HUES48 (cell line): ENCODE data around the gene KIAA1217.

Experiments used
- H3K27ac ChIP-seq: one replicate; pipeline ENCODE4 v1.7.0; 2013; ENCODE audit warnings: low read depth, low read length, inconsistent platforms
- H3K27me3 ChIP-seq: 2 replicates; pipeline ENCODE4 v1.6.1; 2013; ENCODE audit warnings: mild to moderate bottlenecking, low read length; ENCODE audit not compliant: control insufficient read depth, insufficient read depth
- H3K36me3 ChIP-seq: 2 replicates; pipeline ENCODE4 v1.6.1; 2013; ENCODE audit warnings: low read length; ENCODE audit not compliant: control insufficient read depth, insufficient read depth
- H3K4me1 ChIP-seq: 2 replicates; pipeline ENCODE4 v1.6.1; 2013; ENCODE audit warnings: mild to moderate bottlenecking, low read length; ENCODE audit not compliant: control insufficient read depth, insufficient read depth
- H3K4me3 ChIP-seq: 2 replicates; pipeline ENCODE4 v1.5.1; 2013; ENCODE audit warnings: mild to moderate bottlenecking, low read depth, low read length
- H3K9ac ChIP-seq: 2 replicates; pipeline ENCODE4 v1.6.1; 2013; ENCODE audit warnings: mild to moderate bottlenecking, low read depth, low read length, moderate library complexity
- H3K9me3 ChIP-seq: 2 replicates; pipeline ENCODE4 v1.6.1; 2013; ENCODE audit warnings: low read length; ENCODE audit not compliant: control insufficient read depth, insufficient read depth

Gene KIAA1217

DNA sequence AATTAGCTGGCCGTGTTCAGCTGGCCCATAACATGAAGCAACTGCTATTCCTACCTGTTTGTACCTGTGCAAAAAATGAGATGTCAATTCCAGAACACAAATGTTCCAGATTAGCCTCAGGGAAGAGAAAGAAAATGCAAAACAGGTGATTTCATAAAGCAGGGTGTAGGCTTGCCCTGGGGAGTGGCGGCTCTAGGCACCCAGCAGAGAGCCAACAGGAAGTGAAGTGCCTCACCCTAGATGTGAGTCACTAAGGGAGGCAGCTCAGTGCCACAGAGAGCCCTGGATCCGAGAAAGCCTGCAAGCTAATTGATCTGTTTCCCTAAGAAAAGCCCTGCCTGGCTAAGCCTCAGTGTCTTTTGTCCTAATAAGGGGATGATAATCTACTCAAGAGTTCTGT lies 274.8 kb downstream of the KIAA1217 start:
- peak overlapping the region; percentile 70 for H3K27ac ChIP-seq

DNA sequence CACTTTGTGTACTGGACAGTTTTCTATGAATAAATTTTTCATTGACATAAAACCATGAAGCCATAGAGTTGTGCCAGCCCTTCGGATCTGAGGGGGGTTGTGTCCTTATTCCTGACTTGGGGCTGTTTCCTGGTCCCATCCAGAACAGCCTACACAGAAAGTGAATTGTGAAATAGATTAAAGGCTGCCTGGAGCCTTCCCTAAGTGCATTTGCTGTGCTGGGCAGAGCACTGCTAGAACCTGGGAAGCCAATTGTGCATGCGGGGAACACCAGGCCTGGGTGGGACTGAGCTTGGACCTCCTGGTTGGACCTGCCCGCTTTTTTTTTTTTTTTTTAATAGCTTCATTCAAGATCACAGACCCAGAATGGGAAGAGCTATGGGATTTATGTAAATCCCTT lies 275.8 kb downstream of the KIAA1217 start:
- Histone ChIP-seq H3K27me3 (no peaks in the 10 kb centered on the region), H3K4me1 (peaks cover 16% of the 10 kb centered on the region), H3K36me3 (no peaks in the 10 kb centered on the region), H3K9me3 (no peaks in the 10 kb centered on the region), H3K9ac (no peak overlapping the region), H3K4me3 (no peak overlapping the region), H3K27ac (no peak overlapping the region)

More for the DNA sequence above, 274.8 kb downstream of the KIAA1217 start:
- Histone ChIP-seq H3K4me1 (peaks cover 16% of the 10 kb centered on the region), H3K4me3 (no peak overlapping the region), H3K27me3 (no peaks in the 10 kb centered on the region), H3K9ac (peak overlapping the region; percentile 44; the same call in 1 of the 2 replicates), H3K36me3 (no peaks in the 10 kb centered on the region), H3K9me3 (no peaks in the 10 kb centered on the region)

DNA sequence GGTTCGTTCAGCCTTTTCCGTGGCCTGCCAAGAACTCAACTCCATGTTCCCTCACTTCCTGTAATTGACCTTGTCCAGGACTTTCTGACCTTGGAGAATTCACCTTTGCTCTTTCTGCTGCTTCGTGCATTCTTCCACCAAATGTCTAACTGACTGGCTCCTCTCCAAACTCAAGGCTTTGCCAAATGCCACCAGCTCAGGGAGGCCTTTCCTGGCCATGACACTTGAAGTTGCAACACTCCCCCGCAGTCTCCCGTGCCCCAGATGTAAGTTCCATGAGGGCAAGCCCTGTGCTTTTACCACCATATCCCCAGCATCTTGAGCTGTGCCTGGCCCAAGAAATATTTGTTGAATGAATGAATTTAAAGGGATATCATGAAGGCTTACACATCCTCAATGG lies 276.4 kb downstream of the KIAA1217 start:
- H3K36me3 ChIP-seq: no peaks in the 10 kb centered on the region
- H3K4me3 ChIP-seq: no peak overlapping the region
- no peaks in the 10 kb centered on the region for H3K9me3 ChIP-seq
- H3K4me1 ChIP-seq: peaks cover 16% of the 10 kb centered on the region
- H3K9ac ChIP-seq: no peak overlapping the region
- H3K27me3 ChIP-seq: no peaks in the 10 kb centered on the region
- H3K27ac ChIP-seq: no peak overlapping the region

DNA sequence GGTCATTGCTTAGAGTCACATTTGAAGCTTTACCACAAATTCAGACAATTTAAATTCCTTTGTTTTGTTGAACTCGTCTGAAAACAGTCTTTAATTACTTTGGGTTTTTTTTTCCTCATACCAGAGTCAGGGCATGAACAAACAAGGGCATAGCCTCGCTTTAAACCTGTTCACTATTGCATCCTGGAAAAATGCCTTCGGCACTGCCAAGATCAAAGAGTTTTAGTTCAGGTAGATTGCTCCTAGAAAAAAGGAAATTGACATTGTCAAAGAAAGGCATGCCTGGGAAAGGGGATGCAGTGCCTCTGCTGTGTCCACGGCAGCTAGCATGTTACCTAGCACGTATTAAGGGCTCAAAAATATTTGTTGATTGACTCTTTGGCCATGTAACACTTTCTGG lies 279.7 kb downstream of the KIAA1217 start:
- Histone ChIP-seq H3K4me3 (no peak overlapping the region), H3K27ac (no peak overlapping the region), H3K9ac (no peak overlapping the region), H3K27me3 (no peaks in the 10 kb centered on the region), H3K36me3 (no peaks in the 10 kb centered on the region), H3K9me3 (no peaks in the 10 kb centered on the region), H3K4me1 (peaks cover 10% of the 10 kb centered on the region)

GRCh38 chr10:24493165-24493564 lies 284.2 kb downstream of the KIAA1217 start:
- no peak overlapping the region for H3K27ac ChIP-seq

GRCh38 chr10:24494236-24494635 lies 285.3 kb downstream of the KIAA1217 start:
- Histone ChIP-seq H3K27ac (peak overlapping the region; percentile 10), H3K4me3 (no peak overlapping the region), H3K4me1 (peaks cover 17% of the 10 kb centered on the region), H3K9ac (no peak overlapping the region), H3K9me3 (no peaks in the 10 kb centered on the region), H3K36me3 (no peaks in the 10 kb centered on the region), H3K27me3 (no peaks in the 10 kb centered on the region)

More at GRCh38 chr10:24493165-24493564, 284.2 kb downstream of the KIAA1217 start:
- Histone ChIP-seq H3K4me3 (no peak overlapping the region), H3K27me3 (no peaks in the 10 kb centered on the region), H3K36me3 (no peaks in the 10 kb centered on the region), H3K9ac (no peak overlapping the region), H3K9me3 (no peaks in the 10 kb centered on the region), H3K4me1 (peaks cover 22% of the 10 kb centered on the region)

- Histone ChIP-seq H3K36me3 (no peaks in the 10 kb centered on the region), H3K9me3 (no peaks in the 10 kb centered on the region), H3K27ac (no peak overlapping the region), H3K9ac (no peak overlapping the region), H3K4me1 (peaks cover 17% of the 10 kb centered on the region), H3K27me3 (no peaks in the 10 kb centered on the region), H3K4me3 (no peak overlapping the region)
Measured at GRCh38 chr10:24494777-24495176, 285.8 kb downstream of the KIAA1217 start.

GRCh38 chr10:24495666-24496460 lies 286.9 kb downstream of the KIAA1217 start:
- Histone ChIP-seq H3K9me3 (no peaks in the 10 kb centered on the region), H3K27ac (no peak overlapping the region)

DNA sequence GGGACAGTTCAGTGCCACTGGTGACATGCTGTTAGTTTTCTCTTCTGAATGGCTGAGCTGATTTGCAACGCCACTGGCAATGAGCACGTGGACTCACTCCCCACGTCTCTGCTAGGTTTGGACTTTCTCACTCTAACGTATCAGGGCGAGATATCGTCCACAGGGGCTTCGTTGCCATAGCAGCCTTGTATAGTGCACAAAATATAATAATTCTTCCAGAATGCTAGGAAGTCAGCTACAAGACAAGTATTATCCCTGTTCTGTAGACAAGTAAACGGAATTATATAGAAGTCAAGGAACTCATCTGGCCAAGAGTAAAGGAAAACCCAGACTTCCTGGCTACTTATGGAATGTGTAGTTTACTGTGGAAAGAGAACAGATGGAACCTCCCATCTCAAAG lies 288.0 kb downstream of the KIAA1217 start:
- H3K9me3 ChIP-seq: no peaks in the 10 kb centered on the region
- H3K9ac ChIP-seq: no peak overlapping the region
- H3K27me3 ChIP-seq: no peaks in the 10 kb centered on the region
- peaks cover 17% of the 10 kb centered on the region for H3K4me1 ChIP-seq
- H3K4me3 ChIP-seq: no peak overlapping the region
- no peaks in the 10 kb centered on the region for H3K36me3 ChIP-seq
- no peak overlapping the region for H3K27ac ChIP-seq

More at GRCh38 chr10:24495666-24496460, 286.9 kb downstream of the KIAA1217 start:
- no peak overlapping the region for H3K4me3 ChIP-seq
- peaks cover 17% of the 10 kb centered on the region for H3K4me1 ChIP-seq
- H3K9ac ChIP-seq: no peak overlapping the region
- H3K27me3 ChIP-seq: no peaks in the 10 kb centered on the region
- H3K36me3 ChIP-seq: no peaks in the 10 kb centered on the region

GRCh38 chr10:24501056-24501711 lies 292.2 kb downstream of the KIAA1217 start:
- H3K4me1 ChIP-seq: peaks cover 6% of the 10 kb centered on the region; the same call in 1 of the 2 replicates
- H3K9ac ChIP-seq: no peak overlapping the region
- H3K27ac ChIP-seq: no peak overlapping the region
- 0 out of 2 replicates have a peak, but pooled peaks cover 3% of the 10 kb centered on the region for H3K36me3 ChIP-seq
- no peaks in the 10 kb centered on the region for H3K9me3 ChIP-seq
- no peak overlapping the region for H3K4me3 ChIP-seq
- H3K27me3 ChIP-seq: no peaks in the 10 kb centered on the region

- no peak overlapping the region for H3K9ac ChIP-seq
- H3K4me3 ChIP-seq: no peak overlapping the region
- 0 out of 2 replicates have a peak, but pooled peaks cover 3% of the 10 kb centered on the region for H3K36me3 ChIP-seq
- peaks cover 6% of the 10 kb centered on the region; the same call in 1 of the 2 replicates for H3K4me1 ChIP-seq
- no peaks in the 10 kb centered on the region for H3K9me3 ChIP-seq
- no peak overlapping the region for H3K27ac ChIP-seq
- no peaks in the 10 kb centered on the region for H3K27me3 ChIP-seq
Measured at GRCh38 chr10:24502006-24502405, 293.1 kb downstream of the KIAA1217 start.
